GM18505 (cell line): Measurements from ENCODE around the gene EEF1A2.
"Not testable (repeated sequence)": the region's sequence is repeated elsewhere in the genome, so short reads cannot be mapped to it uniquely, and the experiment has no call there.

Source experiments
- ATAC-seq: cut with Tn5 transposase; IDR thresholded peaks from one replicate; pipeline ENCODE4 v1.9.1; 2021; ENCODE audit not compliant: unreplicated experiment
- POLR2A ChIP-seq: IDR thresholded peaks from 4 replicates; pipeline ENCODE4 v1.6.1; 2011; ENCODE audit warnings: borderline replicate concordance; ENCODE audit not compliant: insufficient read depth, insufficient read length; ENCODE audit errors: extremely low read depth

Gene EEF1A2

DNA sequence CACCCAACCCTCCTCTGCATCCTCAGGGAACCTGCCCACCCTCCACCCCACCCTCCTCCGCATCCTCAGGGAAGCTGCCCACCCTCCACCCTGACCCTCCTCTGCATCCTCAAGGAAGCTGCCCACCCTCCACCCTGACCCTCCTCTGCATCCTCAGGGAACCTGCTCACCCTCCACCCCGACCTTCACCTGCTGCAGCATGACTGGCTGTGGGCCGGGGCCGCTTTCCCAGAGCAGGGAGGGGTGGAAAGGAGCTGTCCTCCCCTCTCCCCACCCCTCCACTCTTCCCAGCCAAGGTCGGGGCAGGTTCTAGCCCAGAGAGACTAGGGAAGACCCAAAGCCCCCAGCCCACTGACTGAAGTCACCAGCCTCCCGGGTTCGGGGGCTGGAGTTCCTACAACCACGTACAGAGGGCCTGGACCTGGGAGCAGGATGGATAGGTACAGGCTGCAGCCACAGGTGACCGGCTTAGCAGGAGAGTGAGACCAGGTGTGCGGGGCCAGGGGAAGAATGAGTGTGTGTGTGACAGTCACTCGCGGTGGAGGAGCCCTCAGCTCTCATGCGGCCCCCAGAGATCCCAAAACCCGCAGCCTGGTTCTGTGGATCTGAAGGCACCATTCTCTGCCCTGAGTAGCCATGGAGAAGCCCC is 11.6 kb downstream of the EEF1A2 start:
- TF ChIP-seq POLR2A = no peak
- ATAC-seq = no peak

DNA sequence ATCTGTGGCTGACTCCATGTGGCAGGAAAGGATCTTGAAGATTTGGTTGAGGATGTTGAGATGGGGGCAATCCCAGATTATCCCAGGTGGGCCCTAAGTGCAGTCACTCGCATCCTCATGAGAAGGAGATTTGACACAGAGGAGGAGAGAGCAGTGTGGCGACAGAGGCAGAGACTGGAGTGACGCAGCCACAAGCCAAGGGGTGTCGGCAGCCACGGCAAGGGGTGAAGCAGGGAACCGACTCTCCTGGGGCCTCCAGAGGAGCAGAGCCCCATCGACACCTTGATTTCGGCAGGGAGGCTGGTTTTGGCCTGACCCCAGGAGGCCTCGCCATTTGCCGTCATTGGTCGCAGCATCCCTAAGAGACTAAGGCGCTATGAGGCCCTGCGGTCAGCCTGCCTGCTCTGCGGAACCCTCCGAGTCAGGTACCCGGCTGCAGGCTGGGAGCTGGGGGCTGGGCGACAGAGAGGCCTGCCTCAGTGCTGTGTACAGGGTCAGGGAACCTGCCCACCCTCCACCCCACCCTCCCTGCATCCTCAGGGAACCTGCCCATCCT is 12.5 kb downstream of the EEF1A2 start:
- no peak for TF ChIP-seq POLR2A
- ATAC-seq = no peak

DNA sequence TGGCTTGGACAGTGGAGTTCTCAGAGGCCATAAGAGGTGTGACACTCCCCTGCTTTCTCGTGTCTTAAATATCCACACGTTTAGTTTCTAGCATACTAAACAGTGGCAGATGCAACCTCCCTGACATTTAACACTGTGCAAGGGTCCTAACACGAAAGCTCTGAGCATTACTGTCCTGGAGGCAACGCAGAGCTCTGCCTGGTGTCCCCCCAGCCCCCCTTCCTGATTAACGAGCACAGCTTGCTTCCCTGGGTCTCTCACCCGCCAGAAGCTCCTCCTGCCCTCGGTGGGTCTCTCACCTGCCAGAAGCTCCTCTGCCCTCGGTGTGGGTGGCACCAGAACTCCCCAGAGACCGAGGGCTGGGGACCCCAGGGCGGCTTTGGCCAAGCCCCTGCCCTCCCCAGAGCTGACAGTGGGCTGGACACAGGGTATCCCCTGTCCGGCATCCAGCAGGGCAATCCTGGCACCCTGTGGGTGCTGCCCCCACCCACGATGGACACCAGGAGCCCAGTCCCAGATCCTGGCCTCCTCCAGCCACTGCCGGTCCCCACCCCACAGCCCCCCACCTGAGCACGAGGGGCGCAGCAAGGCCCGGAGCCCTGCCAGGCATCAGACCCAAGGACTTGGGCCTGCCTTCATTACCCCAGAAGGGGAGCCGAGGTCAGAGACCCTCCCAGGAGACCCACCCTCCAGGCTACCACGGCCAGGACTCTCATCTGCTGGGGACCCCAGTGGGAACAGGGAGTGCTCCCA is 14.1 kb downstream of the EEF1A2 start:
- no peak for ATAC-seq
- TF ChIP-seq POLR2A = no peak

DNA sequence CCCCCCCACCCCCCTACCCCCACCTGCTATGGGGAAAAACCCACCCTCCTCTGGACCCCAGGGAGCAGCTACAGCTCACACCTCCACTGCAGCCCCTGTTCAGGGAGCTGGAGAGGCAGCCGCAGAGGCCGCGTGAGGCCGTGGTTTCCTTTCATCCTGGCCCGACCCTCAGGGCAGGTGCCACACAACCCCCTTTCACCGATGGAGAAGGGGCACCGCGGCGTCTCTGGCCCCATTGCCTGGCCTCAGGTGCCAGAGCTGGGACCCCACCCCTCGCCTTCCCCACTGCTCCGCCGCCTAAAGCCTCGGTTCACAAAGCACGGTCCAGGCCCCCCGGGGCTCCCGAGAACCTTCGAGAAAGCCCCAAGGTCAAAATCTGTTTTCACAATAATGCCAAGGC is 14.6 kb downstream of the EEF1A2 start:
- TF ChIP-seq POLR2A = no peak
- ATAC-seq = no peak

DNA sequence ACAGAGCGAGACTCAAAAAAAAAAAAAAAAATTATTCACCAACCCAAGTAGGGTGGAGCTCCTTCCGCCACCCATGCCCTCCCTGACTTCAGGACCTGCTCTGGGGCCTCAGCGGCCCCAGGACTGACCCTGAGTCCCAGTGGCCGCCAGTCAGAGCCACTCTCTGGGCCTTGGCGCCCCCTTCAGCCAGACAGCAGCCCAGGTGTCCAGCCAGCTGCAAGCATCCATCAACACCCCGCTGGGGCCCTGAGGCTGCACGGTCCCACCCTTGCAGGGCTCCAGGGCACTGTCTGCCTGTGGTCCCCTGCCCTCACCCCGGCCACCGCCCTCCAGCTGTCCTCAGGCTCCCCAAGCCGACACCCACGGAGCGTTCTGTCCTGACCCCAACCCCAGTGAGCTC is 15.0 kb downstream of the EEF1A2 start:
- no peak for TF ChIP-seq POLR2A
- ATAC-seq = no peak

DNA sequence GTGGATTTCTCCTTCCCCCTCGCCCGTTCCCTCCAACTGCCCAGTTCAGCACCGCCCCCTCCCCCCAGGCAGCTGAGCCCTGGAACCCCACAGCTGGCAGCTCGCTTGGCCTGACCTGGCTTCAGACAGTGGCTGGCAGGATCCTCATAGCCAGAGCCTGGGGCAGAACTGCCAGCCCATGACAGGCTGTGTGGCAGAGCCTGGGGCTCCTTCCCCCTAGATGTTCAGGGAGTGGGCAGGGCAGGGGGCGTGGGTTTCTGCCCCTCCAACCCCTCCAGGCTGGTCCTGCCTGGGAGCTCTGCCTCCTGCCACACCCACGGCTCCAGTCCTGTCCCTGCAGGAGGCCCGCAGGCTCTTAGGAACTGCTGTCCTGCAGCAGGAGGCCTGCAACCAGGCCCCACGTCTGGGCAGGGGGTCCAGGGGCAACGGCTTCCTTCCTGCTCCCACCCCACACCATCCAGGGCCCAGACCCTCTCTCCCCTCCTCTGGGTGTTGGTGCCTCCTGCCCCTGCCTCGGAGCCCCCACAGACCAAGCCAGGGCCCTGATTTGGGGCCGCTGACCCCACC is 16.8 kb downstream of the EEF1A2 start:
- no peak for TF ChIP-seq POLR2A
- ATAC-seq = no peak

DNA sequence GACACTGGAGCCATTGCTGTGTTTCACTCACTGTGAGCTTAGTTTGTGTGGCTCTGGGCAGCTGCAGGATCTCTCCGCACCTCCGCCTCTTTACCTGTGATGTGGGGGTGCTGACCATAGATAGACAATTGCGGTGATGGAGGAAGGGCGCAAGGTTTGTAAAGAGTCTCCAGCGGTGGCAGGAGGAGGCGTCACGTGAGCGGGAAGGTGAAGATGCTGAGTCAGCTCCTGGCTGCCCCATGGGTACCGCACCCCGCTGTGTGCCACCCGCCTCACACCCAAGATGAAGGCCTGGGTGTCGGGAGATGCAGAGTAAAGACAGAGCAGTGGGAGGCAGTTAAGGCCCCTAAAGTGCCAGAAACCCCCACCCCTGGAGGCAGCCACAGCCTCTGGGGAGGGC is 17.4 kb downstream of the EEF1A2 start:
- TF ChIP-seq POLR2A = no peak
- ATAC-seq = no peak

DNA sequence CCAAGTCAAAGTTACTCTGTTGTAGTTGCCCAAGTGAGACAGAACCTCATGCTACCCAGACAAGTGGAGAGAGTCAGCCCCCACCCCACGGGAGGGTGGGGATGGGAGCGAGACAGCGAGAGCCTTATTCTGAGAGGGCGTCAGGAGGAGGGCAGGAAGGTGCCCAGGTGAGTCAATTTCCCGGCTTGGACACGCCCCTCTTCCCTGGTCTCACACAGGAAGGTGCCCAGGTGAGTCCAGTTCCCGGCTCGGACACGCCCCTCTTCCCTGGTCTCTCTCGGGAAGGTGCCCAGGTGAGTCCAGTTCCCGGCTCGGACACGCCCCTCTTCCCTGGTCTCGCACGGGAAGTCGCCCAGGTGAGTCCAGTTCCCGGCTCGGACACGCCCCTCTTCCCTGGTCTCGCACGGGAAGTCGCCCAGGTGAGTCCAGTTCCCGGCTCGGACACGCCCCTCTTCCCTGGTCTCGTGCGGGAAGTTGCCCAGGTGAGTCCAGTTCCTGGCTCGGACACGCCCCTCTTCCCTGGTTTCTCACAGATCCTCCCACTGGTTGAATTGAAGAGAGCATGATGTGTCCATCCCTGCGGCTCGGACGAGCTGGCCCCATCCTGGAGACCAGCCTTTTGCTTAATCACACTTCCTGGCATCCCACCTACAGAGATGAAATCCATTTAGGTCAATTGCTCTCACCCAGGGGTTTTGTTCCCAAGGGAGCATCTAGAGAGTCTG is 19.0 kb downstream of the EEF1A2 start:
- ATAC-seq = not testable (repeated sequence)

DNA sequence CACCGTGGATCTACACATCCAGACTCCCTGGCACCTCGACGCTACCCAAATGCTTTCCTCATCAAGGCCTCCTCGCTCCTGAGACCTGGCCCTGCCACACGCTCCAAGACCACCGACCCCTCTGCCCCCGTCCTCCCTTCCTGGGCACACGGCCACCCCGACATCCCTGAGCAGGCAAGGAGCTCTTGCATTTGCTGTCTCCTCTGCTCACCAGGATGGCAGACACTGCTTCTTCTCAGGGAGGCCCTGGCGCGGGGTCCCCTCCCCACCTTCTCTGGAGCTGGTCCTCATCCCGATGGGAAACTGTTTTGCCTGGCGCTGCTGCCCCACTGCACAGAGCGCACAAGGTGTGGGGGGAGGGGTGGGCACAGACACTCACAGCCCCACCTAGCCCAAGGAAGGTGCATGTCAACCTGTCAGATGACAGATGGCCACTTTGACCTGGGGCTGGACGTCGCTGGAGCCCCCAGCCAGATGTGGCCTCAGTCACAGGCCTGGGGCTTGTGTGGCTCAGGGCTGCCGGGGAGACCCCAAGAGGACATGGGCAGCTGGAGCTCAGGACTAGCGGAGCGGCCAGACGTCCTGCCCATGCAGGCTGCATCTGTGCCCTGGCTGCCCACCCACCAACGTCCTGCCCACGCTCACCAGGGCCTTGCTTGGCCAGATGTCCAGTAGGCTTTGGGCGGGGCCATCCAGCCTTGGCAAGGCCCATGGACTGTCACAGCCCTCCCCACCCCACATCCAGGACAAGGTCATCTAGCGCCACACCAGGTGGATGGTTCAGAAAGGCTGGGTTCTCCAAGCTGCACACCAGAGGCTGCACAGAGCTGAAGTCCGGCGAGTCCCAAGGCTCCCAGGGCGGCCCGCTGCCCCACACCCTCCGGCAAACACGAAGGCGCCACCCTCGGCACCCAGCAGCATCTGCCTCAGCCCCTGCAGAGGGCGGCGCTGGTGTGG is 20.3 kb downstream of the EEF1A2 start:
- no peak for TF ChIP-seq POLR2A
- ATAC-seq = no peak

DNA sequence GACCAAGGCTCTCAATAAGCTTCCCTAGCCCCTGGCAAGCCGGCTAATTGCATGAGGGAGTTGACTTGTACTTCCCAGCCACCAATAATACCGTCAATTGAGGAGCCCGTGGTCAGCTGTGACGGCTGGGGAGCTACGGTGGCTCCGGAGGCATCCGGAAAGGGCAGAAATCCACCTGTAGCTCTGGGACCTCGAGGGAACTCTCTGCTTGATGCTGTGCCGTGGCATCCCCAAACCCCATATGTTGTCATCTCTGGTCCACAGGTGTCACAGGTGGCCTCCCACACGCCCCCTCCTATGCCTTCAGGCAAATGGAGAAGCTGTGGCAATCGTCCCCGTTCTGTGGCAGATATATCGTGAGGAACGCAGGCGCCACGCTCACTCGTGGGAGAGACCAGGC is 20.9 kb downstream of the EEF1A2 start:
- no peak for ATAC-seq
- no peak for TF ChIP-seq POLR2A

DNA sequence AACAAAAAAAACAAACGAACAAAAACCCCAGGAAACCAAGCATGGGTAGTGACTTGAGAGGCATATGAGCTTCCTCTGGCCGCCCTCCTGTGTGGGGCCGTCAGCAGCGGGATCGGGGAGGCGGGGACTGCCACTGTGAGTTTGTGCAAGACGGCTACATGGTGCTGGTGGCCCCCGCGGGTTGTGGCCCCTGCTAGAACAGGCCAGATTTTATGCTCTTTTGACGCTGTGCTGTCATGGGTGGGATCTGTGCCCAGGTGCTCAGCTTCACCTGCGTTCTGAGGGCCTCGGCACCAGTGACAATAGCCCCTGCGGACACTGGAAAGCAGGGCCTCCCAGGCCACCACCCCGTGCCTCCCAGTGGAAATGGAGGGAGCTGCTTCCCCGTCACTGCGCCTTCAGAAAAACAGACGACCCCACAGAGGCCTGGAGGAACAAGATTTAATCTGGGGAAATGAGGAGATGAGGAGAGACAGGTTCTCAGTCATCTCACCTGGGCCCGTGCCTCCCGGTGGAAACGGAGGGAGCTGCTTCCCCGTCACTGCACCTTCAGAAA is 21.7 kb downstream of the EEF1A2 start:
- ATAC-seq = no peak
- no peak for TF ChIP-seq POLR2A

DNA sequence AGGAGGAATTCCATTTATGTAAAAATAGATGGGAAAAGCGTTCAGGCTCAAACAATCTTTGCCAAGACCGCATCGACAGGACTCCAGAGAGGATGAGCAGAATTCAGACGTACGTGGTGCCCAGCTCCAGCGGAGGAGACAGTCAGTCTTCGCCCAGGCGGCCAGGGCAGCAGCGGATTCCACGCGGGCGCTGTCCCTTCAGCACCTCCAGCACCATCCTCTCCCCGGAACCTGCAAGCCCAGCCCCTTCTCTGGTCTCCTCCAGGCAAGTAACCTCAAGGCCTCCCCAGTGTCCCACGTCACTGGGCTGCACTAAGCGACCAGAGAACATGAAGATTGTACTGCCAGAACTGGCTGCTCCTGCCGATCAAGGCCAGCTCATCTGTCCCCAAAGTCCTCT is 23.7 kb downstream of the EEF1A2 start:
- ATAC-seq = no peak

More for the DNA sequence above, 23.7 kb downstream of the EEF1A2 start:
- TF ChIP-seq POLR2A = no peak
